Neural cell (in vitro differentiated cells): ENCODE measurements around the gene ETAA1.

Source experiments
- CTCF ChIP-seq: fragments of 450-650 bp; IDR thresholded peaks from 2 replicates; pipeline ENCODE4 v1.5.1; 2014; ENCODE audit warnings: antibody characterized with exemption, mild to moderate bottlenecking, moderate library complexity; ENCODE audit not compliant: poor library complexity, severe bottlenecking
- EP300 ChIP-seq: fragments of 450-650 bp; conservative IDR thresholded peaks from 2 replicates; pipeline ENCODE4 v1.6.1; 2014; ENCODE audit warnings: antibody characterized with exemption, mild to moderate bottlenecking, moderate library complexity; ENCODE audit not compliant: poor library complexity, severe bottlenecking

DNA sequence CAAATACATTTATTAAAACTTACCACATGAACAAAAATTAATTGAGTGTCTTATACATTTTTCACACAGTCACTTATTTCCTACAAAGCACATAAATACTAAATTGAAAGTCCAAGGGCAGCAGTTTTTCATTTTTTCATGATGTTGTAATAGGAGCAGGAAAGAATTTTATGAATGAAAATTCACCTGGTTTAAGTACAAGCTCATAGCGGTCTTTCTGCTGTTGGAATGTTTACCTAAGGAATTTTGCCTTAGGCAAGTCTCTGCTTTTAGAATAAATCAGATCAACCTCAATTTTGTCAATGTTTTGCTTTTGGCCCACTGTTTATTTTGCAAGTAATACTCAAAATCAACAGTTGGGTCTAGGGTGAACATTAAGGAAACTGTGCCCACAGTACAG, 40.0 kb downstream of the ETAA1 start:
- TF ChIP-seq CTCF (no peak), EP300 (no peak)
